Progenitor cell of endocrine pancreas (in vitro differentiated cells): Measurements from ENCODE around the gene CD59. TPM values are rescaled to one million over a fixed set of nuclear protein-coding genes. Genes with fewer than 3 reads are reported as not detected.
"Not testable (repeated sequence)": the region's sequence is repeated elsewhere in the genome, so short reads cannot be mapped to it uniquely, and the experiment has no call there.

Source experiments
- DNase-seq: peaks from one replicate; pipeline ENCODE4 v3.0.0; 2021; ENCODE audit warnings: low spot score; ENCODE audit not compliant: unreplicated experiment
- H3K27ac Mint-ChIP-seq: 2 replicates; pipeline ENCODE4 v1.8.0; 2021; ENCODE audit warnings: mild to moderate bottlenecking, moderate library complexity, mixed read lengths
- H3K27me3 Mint-ChIP-seq: 2 replicates; pipeline ENCODE4 v1.8.0; 2021; ENCODE audit warnings: mixed read lengths
- H3K36me3 Mint-ChIP-seq: 2 replicates; pipeline ENCODE4 v1.8.0; 2022; ENCODE audit warnings: mixed read lengths; ENCODE audit not compliant: insufficient read depth
- H3K4me1 Mint-ChIP-seq: 2 replicates; pipeline ENCODE4 v1.8.0; 2021; ENCODE audit warnings: low read depth, mixed read lengths
- H3K4me3 Mint-ChIP-seq: 2 replicates; pipeline ENCODE4 v1.8.0; 2021; ENCODE audit warnings: low read depth, mild to moderate bottlenecking, moderate library complexity, mixed read lengths
- H3K9me3 Mint-ChIP-seq: 2 replicates; pipeline ENCODE4 v1.8.0; 2021; ENCODE audit warnings: low read depth, mixed read lengths
- CTCF ChIP-seq: fragments of 200-600 bp; sonication (generic); IDR thresholded peaks from one replicate; pipeline ENCODE4 v1.5.0; 2021; ENCODE audit warnings: antibody characterized with exemption, mild to moderate bottlenecking; ENCODE audit not compliant: unreplicated experiment
- total RNA-seq: library from RNA; stranded (reverse); gene quantifications from 2 replicates; pipeline ENCODE4 v1.2.1, GENCODE V29; 2021

Gene CD59
- total RNA-seq, 1 donor from 2014 or later: 214 TPM

DNA sequence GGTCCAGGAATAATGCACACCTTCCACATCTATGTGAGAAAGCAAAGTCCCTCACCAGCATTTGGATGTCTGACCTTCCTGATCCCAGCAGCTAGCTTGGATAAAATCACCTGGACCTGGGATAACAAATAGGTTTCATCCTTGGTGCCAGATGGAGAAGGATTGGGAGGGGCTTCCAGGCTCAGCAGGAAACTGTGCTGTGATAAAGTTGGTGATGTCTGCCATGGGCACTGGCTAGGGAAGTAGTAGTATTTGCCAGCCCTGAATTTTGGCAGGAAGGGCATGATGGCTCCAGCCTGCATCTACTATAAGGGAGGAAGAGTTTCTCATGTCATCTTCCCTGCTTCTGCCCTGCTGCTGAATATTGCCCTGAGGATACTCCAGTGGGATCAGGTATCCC lies 73.1 kb downstream of the CD59 start:
- Mint-ChIP-seq H3K27ac (no peak overlapping the region), H3K9me3 (no peaks in the 10 kb centered on the region), H3K27me3 (no peaks in the 10 kb centered on the region), H3K4me1 (no peaks in the 10 kb centered on the region), H3K4me3 (no peak overlapping the region), H3K36me3 (peaks cover 4% of the 10 kb centered on the region)
- no peak for TF ChIP-seq CTCF
- no peak for DNase-seq

DNA sequence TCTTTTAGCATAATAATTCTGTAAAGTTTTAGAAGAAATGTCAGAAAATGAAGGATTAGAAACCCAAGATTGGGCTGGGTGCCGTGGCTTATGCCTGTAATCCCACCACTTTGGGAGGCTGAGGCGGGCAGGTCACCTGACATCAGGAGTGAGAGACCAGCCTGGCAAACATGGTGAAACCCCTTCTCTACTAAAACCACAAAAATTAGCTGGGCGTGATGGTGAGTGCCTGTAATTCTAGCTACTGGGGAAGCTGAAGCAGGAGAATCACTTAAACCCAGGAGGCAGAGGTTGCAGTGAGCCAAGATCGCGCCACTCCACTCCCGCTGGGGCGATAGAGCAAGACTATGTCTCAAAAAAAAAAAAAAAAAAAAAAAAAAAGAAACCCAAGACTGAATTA lies 74.7 kb downstream of the CD59 start:
- not testable (repeated sequence) for DNase-seq, H3K9me3 Mint-ChIP-seq, H3K27me3 Mint-ChIP-seq, H3K27ac Mint-ChIP-seq, H3K4me3 Mint-ChIP-seq, H3K4me1 Mint-ChIP-seq, H3K36me3 Mint-ChIP-seq

GRCh38 chr11:33660962-33661361 lies 75.3 kb downstream of the CD59 start:
- peaks cover 2% of the 10 kb centered on the region for H3K36me3 Mint-ChIP-seq
- H3K9me3 Mint-ChIP-seq: no peaks in the 10 kb centered on the region
- no peak overlapping the region for H3K4me3 Mint-ChIP-seq
- no peak for TF ChIP-seq CTCF
- no peaks in the 10 kb centered on the region for H3K4me1 Mint-ChIP-seq
- no peaks in the 10 kb centered on the region for H3K27me3 Mint-ChIP-seq
- DNase-seq: no peak
- H3K27ac Mint-ChIP-seq: no peak overlapping the region

- Mint-ChIP-seq H3K27ac (no peak overlapping the region), H3K4me1 (no peaks in the 10 kb centered on the region), H3K27me3 (no peaks in the 10 kb centered on the region), H3K9me3 (no peaks in the 10 kb centered on the region), H3K36me3 (peaks cover 2% of the 10 kb centered on the region), H3K4me3 (no peak overlapping the region)
- DNase-seq: no peak
- no peak for TF ChIP-seq CTCF
These were observed 76.7 kb downstream of the CD59 start for GRCh38 chr11:33659370-33660139.

DNA sequence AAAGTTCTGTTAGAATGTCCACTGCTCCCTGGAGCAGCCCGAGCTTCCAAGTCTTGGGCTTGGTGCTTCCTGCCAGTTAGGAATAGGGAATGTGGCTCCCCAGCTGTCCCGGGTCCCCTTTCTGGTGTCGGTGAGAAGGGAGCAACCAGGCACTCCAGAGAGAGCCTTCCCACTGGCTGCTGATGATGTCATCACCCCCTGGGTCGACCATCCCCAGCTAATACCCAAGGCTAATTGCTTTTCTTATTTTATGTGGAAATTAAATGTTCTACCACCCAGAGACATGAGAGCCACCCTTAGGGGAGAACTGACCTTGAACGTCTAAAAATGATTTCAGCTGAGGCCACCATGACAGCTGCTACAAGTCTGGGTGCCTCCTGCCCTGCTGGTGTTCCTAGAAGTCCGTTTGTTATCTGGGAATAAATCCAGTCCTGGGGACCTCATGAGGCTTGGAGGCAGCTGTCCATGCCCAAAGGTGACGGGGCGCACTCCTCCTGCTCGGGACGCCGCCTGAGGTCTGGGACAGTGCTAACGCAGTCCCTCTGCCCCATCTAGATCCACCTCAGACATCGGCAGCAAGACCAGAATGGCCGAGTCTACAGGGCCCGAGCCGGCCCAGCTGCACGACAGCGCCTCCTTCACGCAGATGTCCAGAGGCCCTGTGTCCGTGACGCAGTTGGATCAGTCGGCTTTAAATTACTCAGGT lies 77.9 kb downstream of the CD59 start:
- H3K36me3 Mint-ChIP-seq: peaks cover 4% of the 10 kb centered on the region
- no peak for TF ChIP-seq CTCF
- H3K4me1 Mint-ChIP-seq: no peaks in the 10 kb centered on the region
- no peaks in the 10 kb centered on the region for H3K27me3 Mint-ChIP-seq
- H3K9me3 Mint-ChIP-seq: no peaks in the 10 kb centered on the region
- no peak for DNase-seq
- no peak overlapping the region for H3K27ac Mint-ChIP-seq
- no peak overlapping the region for H3K4me3 Mint-ChIP-seq
